ENCODE data around the gene MPZL1.

GRCh38 chr1:167761400-167761799 lies 39.6 kb downstream of the MPZL1 start:
- TF ChIP-seq CTCF (IDR thresholded peaks at IDR 0.05) = no peak
- TF ChIP-seq POLR2AphosphoS5 (IDR thresholded peaks at IDR 0.05) = no peak

Measured in breast epithelium (tissue), 3 donors.